BLaER1 treated with 17β-estradiol and CSF1 and Interleukin-3, amounts not matched to agents 10 nM and 100 nM (cell line): ENCODE measurements around the gene SPEN.
"Not testable (repeated sequence)": the region's sequence is repeated elsewhere in the genome, so short reads cannot be mapped to it uniquely, and the experiment has no call there.

Source experiments
- H3K27ac ChIP-seq, 11 experiments: shearing (Covaris generic); formaldehyde crosslinking; 2 replicates each; pipeline ENCODE4 v1.8.1; 2022
- H3K27me3 ChIP-seq, 11 experiments: shearing (Covaris generic); formaldehyde crosslinking; 2 replicates each; pipeline ENCODE4 v1.8.1; 2022
- H3K36me3 ChIP-seq, 11 experiments: shearing (Covaris generic); formaldehyde crosslinking; 2 replicates each; pipeline ENCODE4 v1.8.1; 2022
- H3K4me1 ChIP-seq, 10 experiments: shearing (Covaris generic); formaldehyde crosslinking; 2 replicates each; pipeline ENCODE4 v1.8.1; 2022
- H3K4me2 ChIP-seq, 11 experiments: shearing (Covaris generic); formaldehyde crosslinking; 2 replicates each; pipeline ENCODE4 v1.8.1; 2022
- H3K4me3 ChIP-seq, 10 experiments: shearing (Covaris generic); formaldehyde crosslinking; 2 replicates each; pipeline ENCODE4 v1.8.1; 2022
- H3K9ac ChIP-seq, 11 experiments: shearing (Covaris generic); formaldehyde crosslinking; 2 replicates each; pipeline ENCODE4 v1.8.1; 2022
- H3K9me3 ChIP-seq, 11 experiments: shearing (Covaris generic); formaldehyde crosslinking; replicated peaks in 1 of 11; 2 replicates each; pipeline ENCODE4 v1.8.1; 2022
- H4K20me1 ChIP-seq, 11 experiments: shearing (Covaris generic); formaldehyde crosslinking; 2 replicates each; pipeline ENCODE4 v1.8.1; 2022
- Cebpa-rat ChIP-seq, 11 experiments: shearing (Covaris generic); IDR thresholded peaks; 2 replicates each; pipeline ENCODE4 v1.8.1; 2022

SPEN gene

GRCh38 chr1:15807121-15807520 is 40.4 kb upstream of the SPEN start:
- H3K36me3 ChIP-seq = no peaks in the 10 kb centered on the region
- H3K27me3 ChIP-seq = peaks cover 0 to 14% (median 0%) of the 10 kb centered on the region in 11 experiments; a peak in 3 of 22 replicates
- TF ChIP-seq Cebpa-rat (IDR thresholded peaks at IDR 0.05) = no peak
- peaks cover 6 to 13% (median 9%) of the 10 kb centered on the region in 10 experiments; a peak in 16 of 20 replicates for H3K4me1 ChIP-seq
- no peak overlapping the region for H3K4me3 ChIP-seq
- H3K9ac ChIP-seq = no peak overlapping the region
- no peak overlapping the region for H3K4me2 ChIP-seq
- H3K9me3 ChIP-seq = no peaks in the 10 kb centered on the region
- peaks cover 0 to 5% (median 0%) of the 10 kb centered on the region in 11 experiments; a peak in 2 of 22 replicates for H4K20me1 ChIP-seq
- no peak overlapping the region for H3K27ac ChIP-seq

DNA sequence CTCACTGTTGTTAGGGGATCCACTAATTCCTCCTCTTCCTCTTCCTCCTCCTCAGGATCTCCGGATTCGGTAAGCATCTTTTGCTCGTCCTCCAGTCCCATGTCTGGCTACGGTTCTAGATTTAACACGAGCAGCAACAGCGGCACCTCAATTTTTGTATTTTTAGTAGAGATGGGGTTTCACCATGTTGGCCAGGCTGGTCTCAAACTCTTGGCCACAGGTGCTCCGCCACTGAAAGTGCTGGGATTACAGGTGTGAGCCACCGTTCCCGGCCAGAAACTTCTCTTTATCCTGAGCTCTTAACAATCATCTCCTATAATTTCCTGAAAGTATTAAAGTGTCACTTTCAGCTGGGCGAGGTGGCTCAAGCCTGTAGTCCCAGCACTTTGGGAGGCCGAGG is 40.0 kb upstream of the SPEN start, which contains the start of gene UQCRHL:
Gene UQCRHL (minus strand): TSS at position 101 of the 400 bp plus-strand sequence. CDS start 0 bp downstream, at position 101.
- not testable (repeated sequence) for H3K9ac ChIP-seq, H3K4me2 ChIP-seq, H3K36me3 ChIP-seq, H3K27ac ChIP-seq, H3K9me3 ChIP-seq, H3K4me3 ChIP-seq, H4K20me1 ChIP-seq
- peaks cover 4 to 13% (median 9%) of the 10 kb centered on the region in 10 experiments; a peak in 18 of 20 replicates for H3K4me1 ChIP-seq
- H3K27me3 ChIP-seq = peaks cover 0 to 14% (median 0%) of the 10 kb centered on the region in 11 experiments; a peak in 3 of 22 replicates

DNA sequence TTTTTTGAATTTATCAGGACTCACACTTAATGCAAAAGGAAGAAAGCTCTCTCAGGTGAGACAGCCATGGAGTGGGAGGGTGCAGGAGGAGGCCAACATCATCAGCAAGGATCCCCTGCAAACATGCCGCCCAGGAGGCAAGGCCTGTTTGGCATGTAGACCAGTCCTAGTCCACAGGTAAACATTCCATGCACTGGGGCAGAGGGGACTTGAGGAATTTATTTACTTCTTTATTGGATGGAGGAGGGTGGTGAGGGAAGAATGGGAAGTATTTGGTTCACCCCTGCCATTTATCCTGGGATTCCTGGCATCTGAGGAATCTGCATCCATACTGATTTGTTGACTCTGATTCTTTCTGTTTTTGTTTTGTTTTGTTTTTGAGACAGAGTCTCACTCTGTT is 38.6 kb upstream of the SPEN start:
- Histone ChIP-seq H3K27me3 (peaks cover 0 to 8% (median 0%) of the 10 kb centered on the region in 11 experiments; a peak in 3 of 22 replicates), H3K9ac (no peak overlapping the region), H3K36me3 (no peaks in the 10 kb centered on the region), H3K9me3 (no peaks in the 10 kb centered on the region), H4K20me1 (no peaks in the 10 kb centered on the region), H3K4me2 (no peak overlapping the region), H3K4me3 (no peak overlapping the region), H3K4me1 (peaks cover 0 to 22% (median 17%) of the 10 kb centered on the region in 10 experiments; a peak in 17 of 20 replicates), H3K27ac (no peak overlapping the region)
- no peak for TF ChIP-seq Cebpa-rat (IDR thresholded peaks at IDR 0.05)

GRCh38 chr1:15810073-15810472 is 37.4 kb upstream of the SPEN start:
- no peak overlapping the region for H3K4me3 ChIP-seq
- no peak overlapping the region for H3K4me2 ChIP-seq
- no peak overlapping the region for H3K27ac ChIP-seq
- TF ChIP-seq Cebpa-rat (IDR thresholded peaks at IDR 0.05) = no peak
- no peak overlapping the region for H3K9ac ChIP-seq
- H4K20me1 ChIP-seq = no peaks in the 10 kb centered on the region
- H3K4me1 ChIP-seq = peaks cover 0 to 27% (median 20%) of the 10 kb centered on the region in 10 experiments; a peak in 17 of 20 replicates
- H3K9me3 ChIP-seq = no peaks in the 10 kb centered on the region
- no peaks in the 10 kb centered on the region for H3K36me3 ChIP-seq
- no peaks in the 10 kb centered on the region for H3K27me3 ChIP-seq

DNA sequence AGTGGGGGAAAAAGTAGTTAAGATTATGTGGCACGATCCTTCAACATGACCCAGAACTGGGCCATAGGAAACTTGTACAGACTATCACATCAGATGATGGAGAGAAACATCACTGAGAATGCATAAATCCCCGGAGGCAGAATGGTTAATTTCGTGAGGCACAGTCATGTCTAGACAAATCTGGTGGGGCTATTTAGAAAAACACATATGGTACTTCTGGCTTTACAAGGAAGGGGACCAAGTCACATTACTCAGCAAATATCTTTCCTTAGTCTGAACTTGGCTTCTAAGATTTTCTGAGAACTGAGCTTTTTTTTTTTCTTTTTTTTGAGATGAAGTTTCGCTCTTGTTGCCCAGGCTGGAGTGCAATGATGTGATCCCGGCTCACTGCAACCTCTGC is 30.8 kb upstream of the SPEN start:
- Histone ChIP-seq H3K4me1 (peaks cover 14 to 58% (median 43%) of the 10 kb centered on the region in 10 experiments; a peak in 19 of 20 replicates), H3K9me3 (no peaks in the 10 kb centered on the region), H3K4me3 (no peak overlapping the region), H3K9ac (no peak overlapping the region), H3K27ac (peak overlapping the region in 2 of 11 experiments; percentile 14 to 16; a peak in 2 of 22 replicates), H4K20me1 (no peaks in the 10 kb centered on the region), H3K27me3 (no peaks in the 10 kb centered on the region), H3K36me3 (no peaks in the 10 kb centered on the region), H3K4me2 (peak overlapping the region; percentile 4 to 54 (median 33); a peak in 17 of 22 replicates)
- no peak for TF ChIP-seq Cebpa-rat (IDR thresholded peaks at IDR 0.05)

GRCh38 chr1:15820478-15820877 is 27.0 kb upstream of the SPEN start:
- H3K4me2 ChIP-seq = no peak overlapping the region
- H3K4me1 ChIP-seq = peaks cover 14 to 37% (median 26%) of the 10 kb centered on the region in 10 experiments
- H3K9me3 ChIP-seq = no peaks in the 10 kb centered on the region
- no peaks in the 10 kb centered on the region for H3K27me3 ChIP-seq
- TF ChIP-seq Cebpa-rat (IDR thresholded peaks at IDR 0.05) = no peak
- no peak overlapping the region for H3K4me3 ChIP-seq
- no peaks in the 10 kb centered on the region for H3K36me3 ChIP-seq
- no peaks in the 10 kb centered on the region for H4K20me1 ChIP-seq
- H3K27ac ChIP-seq = no peak overlapping the region
- no peak overlapping the region for H3K9ac ChIP-seq

GRCh38 chr1:15825800-15826199 is 21.7 kb upstream of the SPEN start:
- peak overlapping the region in 6 of 11 experiments; percentile 11 to 58 (median 46); a peak in 10 of 22 replicates for H3K27ac ChIP-seq
- H3K27me3 ChIP-seq = no peaks in the 10 kb centered on the region
- no peaks in the 10 kb centered on the region for H3K9me3 ChIP-seq
- no peaks in the 10 kb centered on the region for H4K20me1 ChIP-seq
- TF ChIP-seq Cebpa-rat (IDR thresholded peaks at IDR 0.05) = no peak
- H3K36me3 ChIP-seq = no peaks in the 10 kb centered on the region
- peak overlapping the region in 7 of 11 experiments; percentile 19 to 49 (median 31); a peak in 8 of 22 replicates for H3K9ac ChIP-seq
- peak overlapping the region; percentile 37 to 74 (median 59); a peak in 21 of 22 replicates for H3K4me2 ChIP-seq
- peaks cover 46 to 60% (median 54%) of the 10 kb centered on the region in 10 experiments for H3K4me1 ChIP-seq
- H3K4me3 ChIP-seq = no peak overlapping the region

DNA sequence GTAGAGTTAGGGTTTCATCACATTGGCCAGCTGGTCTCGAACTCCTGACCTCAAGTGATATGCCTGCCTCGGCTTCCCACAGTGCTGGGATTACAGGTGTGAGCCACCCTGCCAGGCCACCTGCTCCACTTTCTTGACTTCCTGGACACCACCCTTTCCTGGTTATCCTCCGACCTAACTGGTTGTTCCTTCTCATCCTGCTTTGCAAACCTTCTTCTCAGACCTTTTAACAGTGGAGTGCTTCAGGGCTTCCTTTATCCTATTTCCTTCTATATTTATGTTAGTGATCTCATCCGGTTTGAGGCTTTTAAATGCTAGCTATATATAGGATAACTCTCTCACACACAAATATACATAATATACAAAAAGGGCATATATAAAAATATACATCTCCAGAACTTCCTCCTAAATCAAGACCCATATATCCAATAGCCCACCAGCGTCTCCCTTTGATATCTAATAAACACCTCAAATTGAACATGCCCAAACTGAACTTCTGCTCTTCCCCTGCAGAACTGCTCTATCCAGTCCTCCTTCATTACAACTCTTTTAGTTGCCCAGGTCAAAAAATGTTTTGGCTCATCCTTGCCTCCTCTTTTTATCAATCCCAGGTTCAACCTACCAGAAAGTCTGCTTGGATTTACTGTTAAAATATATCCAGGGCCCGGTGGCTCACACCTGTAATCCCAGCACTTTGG is 20.5 kb upstream of the SPEN start:
- peaks cover 57 to 72% (median 66%) of the 10 kb centered on the region in 10 experiments for H3K4me1 ChIP-seq
- no peaks in the 10 kb centered on the region for H4K20me1 ChIP-seq
- H3K27me3 ChIP-seq = no peaks in the 10 kb centered on the region
- no peak overlapping the region for H3K4me3 ChIP-seq
- H3K9ac ChIP-seq = no peak overlapping the region
- H3K27ac ChIP-seq = peak overlapping the region in 1 of 11 experiments; percentile 30; a peak in 2 of 22 replicates
- TF ChIP-seq Cebpa-rat (IDR thresholded peaks at IDR 0.05) = no peak
- no peaks in the 10 kb centered on the region; a peak in 1 of 22 replicates for H3K36me3 ChIP-seq
- H3K9me3 ChIP-seq = no peaks in the 10 kb centered on the region
- peak overlapping the region; percentile 2 to 74 (median 45); a peak in 16 of 22 replicates for H3K4me2 ChIP-seq

DNA sequence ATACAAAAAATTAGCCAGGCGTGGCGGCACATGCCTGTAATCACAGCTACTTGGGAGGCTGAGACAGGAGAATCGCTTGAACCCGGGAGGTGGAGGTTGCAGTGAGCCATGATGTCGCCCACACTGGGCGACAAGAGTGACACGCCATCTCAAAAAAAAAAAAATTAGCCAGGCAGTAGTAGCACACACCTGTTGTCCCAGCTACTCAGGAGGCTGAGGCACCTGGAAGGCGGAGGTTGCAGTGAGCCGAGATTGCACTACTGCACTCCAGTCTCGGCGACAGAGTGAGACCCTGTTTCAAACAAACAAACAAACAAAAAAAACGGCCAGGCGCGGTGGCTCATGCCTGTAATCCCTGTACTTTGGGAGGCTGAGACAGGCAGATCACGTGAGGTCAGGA is 19.9 kb upstream of the SPEN start:
- not testable (repeated sequence) for H3K4me3 ChIP-seq

GRCh38 chr1:15828931-15829330 is 18.6 kb upstream of the SPEN start:
- not testable (repeated sequence) for H3K27me3 ChIP-seq, H4K20me1 ChIP-seq, H3K4me3 ChIP-seq, H3K9me3 ChIP-seq, H3K36me3 ChIP-seq
- Histone ChIP-seq H3K27ac (peak overlapping the region in 9 of 11 experiments; percentile 96 to 100 (median 99); a peak in 18 of 22 replicates), H3K9ac (peak overlapping the region in 8 of 11 experiments; percentile 58 to 79 (median 74); a peak in 12 of 22 replicates), H3K4me2 (peak overlapping the region; percentile 86 to 98 (median 96); a peak in 21 of 22 replicates), H3K4me1 (peaks cover 73 to 86% (median 79%) of the 10 kb centered on the region in 10 experiments)

More for the DNA sequence above, 19.9 kb upstream of the SPEN start:
- not testable (repeated sequence) for H3K36me3 ChIP-seq, H3K27ac ChIP-seq, H3K9me3 ChIP-seq, H4K20me1 ChIP-seq, H3K9ac ChIP-seq, H3K27me3 ChIP-seq
- Histone ChIP-seq H3K4me1 (peaks cover 63 to 78% (median 70%) of the 10 kb centered on the region in 10 experiments), H3K4me2 (peak overlapping the region in 1 of 11 experiments; percentile 69; a peak in 1 of 22 replicates)
